ENCODE measurements around the gene ANKRD55. TPM values are rescaled to one million over a fixed set of nuclear protein-coding genes. Genes with fewer than 3 reads are reported as not detected.

ANKRD55 gene
- total RNA-seq, 1 experiment from 2014 or later = not detected

DNA sequence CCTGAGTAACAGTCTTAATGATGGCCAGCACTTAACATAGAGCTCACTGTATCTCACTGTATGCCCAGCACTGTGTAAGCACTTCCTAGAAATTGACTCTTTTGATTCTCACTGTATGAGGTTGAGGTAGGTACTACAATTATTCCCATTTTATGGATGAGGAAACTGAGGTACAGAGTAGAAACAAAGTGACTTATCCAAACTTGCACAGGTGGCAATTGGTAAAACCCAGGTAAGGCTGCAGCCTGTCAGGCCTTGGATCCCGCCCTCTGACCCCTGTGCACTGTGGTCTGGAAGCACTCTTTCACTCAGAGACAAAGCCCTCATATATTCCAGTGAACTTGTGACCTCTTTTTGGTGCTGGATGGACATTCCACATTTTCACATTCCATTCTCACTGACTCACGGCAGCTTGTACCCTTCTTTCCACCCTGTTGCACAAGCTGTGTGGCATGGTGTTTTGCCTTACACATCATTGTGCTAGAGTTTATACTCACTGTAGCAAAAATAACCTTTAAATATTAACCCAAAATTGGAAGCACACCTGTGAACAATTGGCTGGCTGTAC is 21.7 kb downstream of the ANKRD55 start:
- Histone ChIP-seq H2AFZ (no peak overlapping the region), H3K9me3 (ENCODE audit: insufficient read depth, low read depth) (peaks cover 12% of the 10 kb centered on the region), H3K4me2 (peak overlapping the region; percentile 58), H3K4me1 (replicated peaks; ENCODE audit: insufficient read depth) (peaks cover 26% of the 10 kb centered on the region), H3K27me3 (ENCODE audit: insufficient read depth, low read depth) (no peaks in the 10 kb centered on the region), H3K4me3 (no peak overlapping the region), H3K36me3 (ENCODE audit: low read depth) (no peaks in the 10 kb centered on the region), H3K27ac (peak overlapping the region; percentile 87), H3K9me2 (ENCODE audit: insufficient read depth) (no peaks in the 10 kb centered on the region), H4K20me1 (ENCODE audit: insufficient read depth) (no peaks in the 10 kb centered on the region), H3F3A (ENCODE audit: insufficient read depth, low read depth) (peaks cover 14% of the 10 kb centered on the region), H3K79me2 (ENCODE audit: low read depth) (no peaks in the 10 kb centered on the region)
- POLR2A ChIA-PET (ENCODE audit: unreplicated experiment) = no interaction called here
- TF ChIP-seq, protein P1, sequence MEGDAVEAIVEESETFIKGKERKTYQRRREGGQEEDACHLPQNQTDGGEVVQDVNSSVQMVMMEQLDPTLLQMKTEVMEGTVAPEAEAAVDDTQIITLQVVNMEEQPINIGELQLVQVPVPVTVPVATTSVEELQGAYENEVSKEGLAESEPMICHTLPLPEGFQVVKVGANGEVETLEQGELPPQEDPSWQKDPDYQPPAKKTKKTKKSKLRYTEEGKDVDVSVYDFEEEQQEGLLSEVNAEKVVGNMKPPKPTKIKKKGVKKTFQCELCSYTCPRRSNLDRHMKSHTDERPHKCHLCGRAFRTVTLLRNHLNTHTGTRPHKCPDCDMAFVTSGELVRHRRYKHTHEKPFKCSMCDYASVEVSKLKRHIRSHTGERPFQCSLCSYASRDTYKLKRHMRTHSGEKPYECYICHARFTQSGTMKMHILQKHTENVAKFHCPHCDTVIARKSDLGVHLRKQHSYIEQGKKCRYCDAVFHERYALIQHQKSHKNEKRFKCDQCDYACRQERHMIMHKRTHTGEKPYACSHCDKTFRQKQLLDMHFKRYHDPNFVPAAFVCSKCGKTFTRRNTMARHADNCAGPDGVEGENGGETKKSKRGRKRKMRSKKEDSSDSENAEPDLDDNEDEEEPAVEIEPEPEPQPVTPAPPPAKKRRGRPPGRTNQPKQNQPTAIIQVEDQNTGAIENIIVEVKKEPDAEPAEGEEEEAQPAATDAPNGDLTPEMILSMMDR (conservative IDR thresholded peaks at IDR 0.05) = no peak
- peak; percentile 70 to 94 for DNase-seq
- intact Hi-C loops (cut with micrococcal nuclease; ENCODE audit: unreplicated experiment) = loop anchor here (5.0 kb wide), 2 partner anchors 56 to 606 kb away; partner anchors contain the start of gene MAP3K1
- CTCF ChIA-PET = interaction anchor here (0.6 kb wide), 1 partner anchor 212 kb away, joined by 3 read pairs; no protein-coding TSS in a partner anchor
- no TSS peak for BruUV-seq (replicated peaks)

DNA sequence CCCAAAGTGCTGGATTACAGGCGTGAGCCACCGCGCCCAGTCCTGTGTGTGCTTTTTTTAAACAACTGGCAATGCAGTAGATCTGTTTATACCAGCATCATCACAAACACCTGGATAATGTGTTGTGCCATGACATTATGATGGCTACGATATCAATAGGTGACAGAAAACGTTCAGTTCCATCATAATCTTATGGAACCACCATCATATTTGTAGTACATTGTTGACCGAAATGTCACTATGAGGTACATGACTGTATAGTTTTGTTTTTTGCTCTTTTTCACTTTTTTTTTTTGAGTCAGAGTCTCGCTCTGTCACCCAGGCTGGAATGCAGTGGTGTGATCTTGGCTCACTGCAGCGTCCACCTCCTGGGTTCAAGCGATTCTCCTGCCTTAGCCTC is 24.4 kb downstream of the ANKRD55 start:
- intact Hi-C loops (cut with micrococcal nuclease; ENCODE audit: unreplicated experiment) = loop anchor here (10.0 kb wide), 1 partner anchor 514 kb away; no protein-coding TSS in a partner anchor
- POLR2A ChIA-PET (ENCODE audit: unreplicated experiment) = interaction anchor here (0.6 kb wide), 1 partner anchor 1158 kb away, joined by 3 read pairs; no protein-coding TSS in a partner anchor

DNA sequence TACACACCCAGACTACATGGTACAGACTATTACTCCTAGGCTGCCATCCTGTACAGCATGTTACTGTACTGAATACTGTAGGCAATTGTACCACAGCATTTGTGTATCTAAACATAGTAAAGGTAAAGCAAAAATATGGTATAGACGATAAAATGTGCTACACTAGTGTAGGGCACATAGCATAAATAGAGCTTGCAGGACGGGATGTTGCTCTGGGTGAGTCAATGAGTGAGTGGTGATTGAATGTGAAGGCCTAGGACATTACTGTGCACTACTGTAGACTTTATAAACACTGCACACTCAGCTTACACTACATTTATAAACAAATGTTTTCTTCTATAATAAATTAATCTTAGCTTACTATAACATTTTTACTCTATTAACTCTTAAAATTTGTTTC is 25.6 kb downstream of the ANKRD55 start:
- Histone ChIP-seq H3K9me2 (ENCODE audit: insufficient read depth) (no peaks in the 10 kb centered on the region), H3K9me3 (ENCODE audit: insufficient read depth, low read depth) (no peaks in the 10 kb centered on the region), H3K79me2 (ENCODE audit: low read depth) (no peaks in the 10 kb centered on the region), H3K27me3 (ENCODE audit: insufficient read depth, low read depth) (no peaks in the 10 kb centered on the region), H3K4me3 (no peak overlapping the region), H2AFZ (no peak overlapping the region), H3K4me1 (replicated peaks; ENCODE audit: insufficient read depth) (peaks cover 24% of the 10 kb centered on the region), H4K20me1 (ENCODE audit: insufficient read depth) (no peaks in the 10 kb centered on the region), H3F3A (ENCODE audit: insufficient read depth, low read depth) (peaks cover 13% of the 10 kb centered on the region), H3K4me2 (no peak overlapping the region), H3K27ac (no peak overlapping the region), H3K36me3 (ENCODE audit: low read depth) (no peaks in the 10 kb centered on the region)
- ChIA-PET CTCF (no interaction called here), POLR2A (ENCODE audit: unreplicated experiment) (no interaction called here)
- no peak for DNase-seq
- no TSS peak for BruUV-seq (replicated peaks)
- intact Hi-C loops (cut with micrococcal nuclease; ENCODE audit: unreplicated experiment) = loop anchor here (10.0 kb wide), 1 partner anchor 513 kb away; no protein-coding TSS in a partner anchor
- TF ChIP-seq, protein P1 (conservative IDR thresholded peaks at IDR 0.05) = no peak
- no peak for TF ChIP-seq EZH2 (IDR thresholded peaks at IDR 0.05; ENCODE audit: low read depth)

More for the DNA sequence above, 24.4 kb downstream of the ANKRD55 start:
- BruUV-seq (replicated peaks) = no TSS peak
- Histone ChIP-seq H3K4me1 (replicated peaks; ENCODE audit: insufficient read depth) (peaks cover 26% of the 10 kb centered on the region), H3K27me3 (ENCODE audit: insufficient read depth, low read depth) (no peaks in the 10 kb centered on the region), H3K4me3 (no peak overlapping the region), H3K9me3 (ENCODE audit: insufficient read depth, low read depth) (peaks cover 6% of the 10 kb centered on the region), H3K79me2 (ENCODE audit: low read depth) (no peaks in the 10 kb centered on the region), H3K36me3 (ENCODE audit: low read depth) (no peaks in the 10 kb centered on the region), H3K9me2 (ENCODE audit: insufficient read depth) (no peaks in the 10 kb centered on the region), H4K20me1 (ENCODE audit: insufficient read depth) (no peaks in the 10 kb centered on the region), H3K27ac (no peak overlapping the region), H2AFZ (no peak overlapping the region), H3K4me2 (no peak overlapping the region), H3F3A (ENCODE audit: insufficient read depth, low read depth) (peaks cover 14% of the 10 kb centered on the region)
- CTCF ChIA-PET = interaction anchor here (0.6 kb wide), 1 partner anchor 1674 kb away, joined by 3 read pairs; no protein-coding TSS in a partner anchor
- TF ChIP-seq, protein P1 (conservative IDR thresholded peaks at IDR 0.05) = no peak
- TF ChIP-seq EZH2 (IDR thresholded peaks at IDR 0.05; ENCODE audit: low read depth) = no peak
- DNase-seq = no peak

Data from PC-9 (cell line).